GM21381 (cell line): ENCODE measurements around the gene CAT.

ENCODE experiments used
- ATAC-seq: cut with Tn5 transposase; IDR thresholded peaks from one replicate; pipeline ENCODE4 v1.9.1; 2021; ENCODE audit warnings: mild to moderate bottlenecking, moderate library complexity; ENCODE audit not compliant: unreplicated experiment

CAT gene

DNA sequence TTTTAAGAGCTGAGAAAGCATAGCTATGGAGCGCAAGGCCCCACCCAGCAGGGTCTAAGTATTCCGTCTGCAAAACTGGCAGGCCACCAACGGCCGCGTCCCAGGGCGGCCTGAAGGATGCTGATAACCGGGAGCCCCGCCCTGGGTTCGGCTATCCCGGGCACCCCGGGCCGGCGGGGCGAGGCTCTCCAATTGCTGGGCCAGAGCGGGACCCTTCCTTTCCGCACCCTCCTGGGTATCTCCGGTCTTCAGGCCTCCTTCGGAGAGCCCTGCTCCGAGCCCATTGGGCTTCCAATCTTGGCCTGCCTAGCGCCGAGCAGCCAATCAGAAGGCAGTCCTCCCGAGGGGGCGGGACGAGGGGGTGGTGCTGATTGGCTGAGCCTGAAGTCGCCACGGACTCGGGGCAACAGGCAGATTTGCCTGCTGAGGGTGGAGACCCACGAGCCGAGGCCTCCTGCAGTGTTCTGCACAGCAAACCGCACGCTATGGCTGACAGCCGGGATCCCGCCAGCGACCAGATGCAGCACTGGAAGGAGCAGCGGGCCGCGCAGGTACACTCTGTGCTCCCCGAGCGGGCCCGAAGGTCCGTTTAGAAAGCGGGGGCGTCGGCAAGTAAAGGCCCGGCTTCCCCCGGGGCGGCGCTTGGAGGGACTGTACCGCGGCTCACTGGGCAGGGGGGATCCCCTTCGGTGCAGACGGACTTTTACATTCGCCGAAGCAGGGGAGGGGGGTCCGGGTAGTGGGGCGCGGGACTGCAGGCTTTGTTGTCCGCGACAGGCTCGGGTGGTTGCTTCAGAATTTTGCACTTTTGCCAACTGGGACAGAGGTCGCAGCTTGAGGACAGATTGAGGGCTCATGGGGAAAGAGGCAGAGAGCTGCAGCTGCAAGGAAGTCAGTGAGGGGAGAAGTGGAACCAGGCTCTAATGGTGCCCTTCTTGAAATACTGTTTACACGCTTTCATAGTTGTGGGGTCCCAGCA, at the start of gene CAT:
Gene CAT (plus strand): TSS at position 406 of the 979 bp plus-strand sequence. CDS start 80 bp downstream, at position 486.
- ATAC-seq = peak; percentile 97

GRCh38 chr11:34394771-34395300, 43.9 kb upstream of the CAT start:
- no peak for ATAC-seq

- ATAC-seq = no peak
These were observed 42.7 kb upstream of the CAT start for GRCh38 chr11:34395916-34396550.

DNA sequence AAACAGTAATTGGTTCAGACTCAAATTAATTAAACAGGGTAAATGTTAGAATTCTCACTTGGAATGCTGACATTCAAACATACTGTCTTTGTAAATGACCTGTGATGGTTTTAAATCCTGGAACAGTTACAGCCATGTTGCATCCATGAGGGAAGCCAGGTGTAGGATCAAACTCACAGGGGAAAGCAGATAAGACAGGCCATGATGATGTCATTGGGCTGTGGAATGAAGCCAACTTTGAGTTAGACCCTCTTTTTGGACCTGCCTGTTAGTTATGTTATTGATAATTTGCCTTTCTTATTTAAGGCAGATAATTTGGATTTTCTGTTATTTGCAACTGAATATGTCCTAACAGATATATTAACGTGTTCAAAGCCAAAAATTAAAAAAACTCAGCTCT, 41.6 kb upstream of the CAT start:
- ATAC-seq = no peak

DNA sequence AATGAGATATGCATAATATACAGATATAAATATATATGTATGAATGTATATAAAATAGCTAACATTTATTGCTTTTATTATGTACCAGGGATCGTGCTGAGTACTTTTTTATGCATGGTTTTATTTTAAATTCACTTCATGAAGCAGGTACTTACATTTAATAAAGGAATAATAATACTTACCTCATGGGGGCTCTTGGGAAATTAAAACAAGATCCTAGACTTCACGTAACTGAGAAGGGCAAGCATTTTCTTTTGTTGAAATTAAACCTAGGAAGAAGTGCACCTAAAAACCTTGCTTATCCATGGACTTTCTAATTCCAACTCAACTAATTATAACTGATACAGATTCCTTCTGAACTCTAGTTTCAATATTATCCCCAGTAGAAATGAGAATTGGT, 40.9 kb upstream of the CAT start:
- ATAC-seq = no peak

GRCh38 chr11:34403431-34403830, 35.3 kb upstream of the CAT start:
- ATAC-seq = no peak

GRCh38 chr11:34404280-34404679, 34.5 kb upstream of the CAT start:
- no peak for ATAC-seq

DNA sequence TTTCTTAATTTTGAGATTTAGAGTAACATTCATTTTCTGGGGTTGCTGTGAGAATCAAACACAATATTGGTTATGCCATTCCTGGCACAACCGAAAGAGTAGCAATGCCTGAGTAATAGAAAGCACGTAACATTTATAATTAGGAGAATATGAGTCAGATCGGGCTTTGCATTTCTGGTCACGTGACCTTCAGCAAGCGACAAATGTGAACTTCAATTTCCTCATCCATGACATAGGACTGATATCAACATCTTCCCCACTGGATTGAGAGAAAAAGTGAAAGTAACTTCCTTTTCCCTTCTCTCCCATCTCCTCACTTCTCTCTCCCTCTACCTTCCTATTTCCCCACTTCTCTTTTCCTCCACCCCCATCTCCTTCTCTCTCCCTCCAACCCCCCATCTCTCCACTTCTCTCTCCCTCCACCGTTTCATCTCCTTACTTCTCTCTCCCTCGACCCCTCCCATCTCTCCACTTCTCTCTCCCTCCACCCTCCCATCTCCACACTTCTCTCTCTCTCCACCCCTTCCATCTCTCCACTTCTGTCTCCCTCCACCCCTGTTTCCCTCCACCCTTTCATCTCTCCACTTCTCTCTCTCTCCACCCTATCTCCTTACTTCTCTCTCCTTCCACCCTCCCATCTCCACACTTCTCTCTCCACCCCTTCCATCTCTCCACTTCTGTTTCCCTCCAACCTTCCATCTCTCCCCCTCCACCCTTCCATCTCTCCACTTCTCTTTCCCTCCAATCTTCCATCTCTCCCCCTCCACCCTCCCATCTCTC, 33.5 kb upstream of the CAT start:
- ATAC-seq = peak; percentile 76

DNA sequence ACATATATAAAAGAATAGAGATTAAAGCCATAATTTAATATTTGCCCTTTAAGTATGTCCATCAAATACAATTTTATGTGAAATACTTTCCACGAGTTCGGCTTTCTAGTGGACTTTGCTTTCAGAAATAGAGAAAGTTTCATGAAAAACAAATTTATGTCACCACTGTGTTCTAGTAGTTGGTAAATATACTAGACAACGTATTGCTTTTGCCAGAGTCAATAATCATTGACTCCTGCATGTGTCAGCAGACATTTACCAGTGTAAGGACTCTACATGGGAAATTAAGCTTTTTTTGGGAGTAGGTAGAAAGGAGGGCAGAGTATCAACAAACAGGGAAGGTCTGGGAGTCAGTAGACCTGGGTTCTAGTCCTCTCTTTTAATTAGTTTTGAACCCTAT, 32.3 kb upstream of the CAT start:
- ATAC-seq = no peak

GRCh38 chr11:34407121-34407813, 31.5 kb upstream of the CAT start:
- ATAC-seq = no peak

DNA sequence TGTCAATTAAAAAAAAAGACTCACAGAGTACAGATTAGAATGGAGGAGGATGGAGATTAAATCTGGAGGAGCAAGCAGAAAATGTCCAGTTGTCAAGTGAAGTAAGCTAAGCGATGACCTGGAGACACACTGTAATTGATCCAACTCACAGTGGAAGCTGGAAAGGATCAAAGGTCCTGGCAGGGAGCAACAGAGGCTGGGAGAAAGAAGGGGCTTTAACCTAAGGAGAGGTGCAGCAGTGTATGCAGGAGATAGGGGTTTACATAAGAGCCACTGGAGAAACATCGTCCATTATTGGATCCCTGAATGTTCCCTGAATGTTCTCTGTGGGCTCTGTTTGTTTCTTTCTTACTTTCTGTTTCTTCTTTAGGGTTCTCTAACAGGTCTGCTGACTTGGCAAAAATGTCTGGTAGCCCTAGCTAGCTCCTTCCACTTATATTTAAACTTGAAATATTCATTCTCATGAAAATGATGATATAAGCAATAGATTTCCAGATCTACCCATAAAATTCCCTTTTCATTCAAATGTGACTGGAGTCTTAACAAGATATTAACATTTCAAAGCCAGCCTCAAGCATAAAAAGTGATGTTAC, 30.1 kb upstream of the CAT start:
- ATAC-seq = no peak

DNA sequence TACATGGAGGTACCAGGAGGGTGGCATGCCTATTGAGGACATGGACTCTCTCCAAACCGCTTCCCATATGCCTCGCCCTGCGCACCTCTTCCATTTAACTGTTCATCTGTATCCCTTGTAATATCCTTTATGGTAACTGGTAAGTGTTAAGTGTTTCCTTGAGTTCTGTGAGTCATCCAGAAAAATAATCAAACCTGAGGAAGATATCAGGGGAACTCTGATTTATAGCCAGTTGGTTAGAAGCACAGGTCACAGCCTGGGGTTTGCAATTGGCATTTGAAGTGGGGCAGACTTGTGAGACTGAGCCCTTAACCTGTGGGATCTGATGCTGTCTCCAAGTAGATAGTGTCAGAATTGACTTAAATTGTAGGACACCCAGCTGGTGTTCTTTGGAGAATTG, 27.6 kb upstream of the CAT start:
- ATAC-seq = no peak

- no peak for ATAC-seq
These were observed 26.9 kb upstream of the CAT start for GRCh38 chr11:34411791-34412190.

DNA sequence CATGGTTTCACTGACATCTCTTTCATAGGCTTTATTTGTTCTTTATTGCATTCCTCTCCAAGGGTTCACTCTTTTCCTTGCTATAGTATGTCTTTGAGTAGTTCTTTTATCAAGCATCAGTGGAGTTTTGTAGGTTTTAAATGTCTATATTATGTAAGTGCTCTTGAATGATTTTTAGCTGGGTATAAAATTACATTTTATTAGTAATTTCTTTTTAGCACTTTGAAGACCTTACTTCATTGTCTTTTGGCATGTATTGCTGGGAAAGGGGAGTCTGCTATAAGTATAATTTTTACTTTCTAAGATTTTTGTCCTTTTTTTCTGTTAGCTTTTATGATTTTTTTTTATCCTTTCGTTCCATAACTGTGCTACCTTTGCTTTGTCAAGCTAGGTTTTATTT, 25.5 kb upstream of the CAT start:
- ATAC-seq = no peak

GRCh38 chr11:34415538-34415937, 23.2 kb upstream of the CAT start:
- ATAC-seq = no peak

- no peak for ATAC-seq
These were observed 22.6 kb upstream of the CAT start for GRCh38 chr11:34416088-34416487.

DNA sequence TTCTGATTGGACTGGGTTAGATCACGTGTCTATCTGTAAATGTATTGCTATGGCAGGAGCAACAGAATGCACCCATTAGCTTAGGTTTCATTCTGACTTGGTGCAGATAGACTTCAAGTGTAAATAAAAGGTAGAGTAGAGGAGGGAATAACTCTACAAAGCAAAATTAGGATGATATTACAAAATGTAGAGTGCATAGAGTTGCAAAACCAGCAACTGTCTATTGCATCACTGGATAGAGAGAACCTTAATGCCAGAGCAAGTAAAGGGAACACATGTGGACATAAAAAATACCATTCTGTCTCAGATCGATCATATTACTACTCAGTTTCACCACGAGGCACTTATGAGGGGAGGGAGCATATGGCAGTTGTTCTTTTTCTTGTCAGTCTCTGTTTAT, 22.0 kb upstream of the CAT start:
- ATAC-seq = no peak

- no peak for ATAC-seq
These were observed 21.5 kb upstream of the CAT start for GRCh38 chr11:34417202-34417601.

DNA sequence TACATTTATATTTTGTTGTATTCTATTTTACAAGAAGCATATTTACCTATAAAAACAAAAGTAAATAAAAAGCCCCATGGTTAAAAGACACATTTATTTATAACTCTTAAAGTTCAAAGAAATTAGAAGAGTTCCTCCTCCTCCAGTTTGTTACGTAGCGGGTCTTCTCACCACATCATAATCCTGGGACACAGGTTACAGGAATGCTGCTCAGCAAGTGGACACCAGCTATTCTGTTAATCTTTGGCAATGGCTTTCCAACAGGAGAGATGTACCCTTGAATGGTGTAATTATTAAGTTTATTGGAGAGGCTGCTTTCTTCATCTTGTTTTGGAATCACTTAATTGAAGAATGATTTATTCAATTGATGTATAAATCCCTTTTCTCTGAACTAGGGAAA, 19.6 kb upstream of the CAT start:
- no peak for ATAC-seq

DNA sequence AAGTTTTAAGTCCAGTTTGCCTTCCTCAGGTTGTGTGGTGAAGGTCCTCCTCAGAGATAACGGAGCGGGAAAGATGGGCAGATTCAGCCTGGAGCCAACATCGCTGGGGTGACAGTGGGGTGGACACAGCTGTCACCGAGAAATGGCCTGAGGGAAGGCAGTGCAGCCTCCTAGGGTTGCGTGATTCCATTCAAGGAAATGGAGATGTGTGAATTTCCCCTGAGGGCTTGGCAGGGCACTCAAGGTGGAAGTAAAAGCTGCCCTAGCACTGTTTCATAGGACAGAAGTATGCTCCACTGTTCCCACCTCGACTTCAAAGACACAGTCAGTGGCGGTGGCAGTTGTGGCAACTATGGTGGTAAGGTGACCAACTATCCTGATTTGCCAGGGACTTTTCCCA, 15.4 kb upstream of the CAT start:
- ATAC-seq = no peak
